Ureter (tissue), 1 donor: Measurements from ENCODE around the gene EIF6. TPM values are rescaled to one million over a fixed set of nuclear protein-coding genes. Genes with fewer than 3 reads are reported as not detected.

Source experiments
- DNase-seq: peaks from one replicate; pipeline ENCODE4 v3.0.0-alpha.2; 2020; ENCODE audit warnings: low spot score
- total RNA-seq: library from RNA; stranded (reverse); gene quantifications from one replicate; pipeline ENCODE4 v1.2.4, GENCODE V29; 2023
- donor health status: DM: yes; HTN: yes; CAD: no.

The EIF6 gene
- total RNA-seq, 1 donor from 2014 or later = 191 TPM

DNA sequence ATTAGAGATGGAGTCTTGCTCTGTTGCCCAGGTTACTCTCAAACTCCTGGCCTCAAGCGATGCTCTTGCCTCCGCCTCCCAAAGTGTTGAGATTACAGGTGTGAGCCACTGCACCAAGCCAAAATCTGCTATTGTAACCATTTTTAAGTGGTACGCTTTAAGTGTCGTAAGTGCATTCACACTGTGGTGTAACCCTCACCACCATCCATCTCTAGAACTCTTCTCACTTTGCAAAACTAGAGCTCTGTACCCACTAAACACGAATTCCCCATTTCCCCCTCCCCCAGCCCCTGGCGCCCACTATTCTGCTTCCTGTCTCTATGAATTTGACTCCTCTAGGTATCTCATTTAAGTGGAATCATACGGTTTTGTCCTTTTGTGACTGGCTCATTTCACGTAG is 10.5 kb upstream of the EIF6 start:
- DNase-seq = no peak

DNA sequence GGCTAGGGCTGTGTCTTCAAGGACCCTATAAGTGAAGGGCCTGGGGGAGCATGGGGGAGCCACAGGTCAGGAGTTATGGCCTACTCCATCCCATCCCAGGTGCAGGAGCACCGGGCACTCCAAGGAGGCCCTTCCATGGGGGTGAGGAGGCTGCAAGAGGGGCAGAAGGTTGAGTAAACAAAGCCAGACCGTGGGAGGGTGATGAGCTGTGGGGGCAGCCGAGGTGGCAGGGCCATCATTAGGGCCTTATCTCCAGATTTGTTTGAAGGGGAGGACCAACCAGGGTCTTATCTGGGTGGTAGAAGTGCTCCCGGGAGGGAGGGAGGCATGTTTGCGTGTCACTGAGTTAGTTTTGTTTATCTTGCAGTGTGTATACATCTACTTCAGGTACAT is 9.7 kb upstream of the EIF6 start:
- DNase-seq = no peak

DNA sequence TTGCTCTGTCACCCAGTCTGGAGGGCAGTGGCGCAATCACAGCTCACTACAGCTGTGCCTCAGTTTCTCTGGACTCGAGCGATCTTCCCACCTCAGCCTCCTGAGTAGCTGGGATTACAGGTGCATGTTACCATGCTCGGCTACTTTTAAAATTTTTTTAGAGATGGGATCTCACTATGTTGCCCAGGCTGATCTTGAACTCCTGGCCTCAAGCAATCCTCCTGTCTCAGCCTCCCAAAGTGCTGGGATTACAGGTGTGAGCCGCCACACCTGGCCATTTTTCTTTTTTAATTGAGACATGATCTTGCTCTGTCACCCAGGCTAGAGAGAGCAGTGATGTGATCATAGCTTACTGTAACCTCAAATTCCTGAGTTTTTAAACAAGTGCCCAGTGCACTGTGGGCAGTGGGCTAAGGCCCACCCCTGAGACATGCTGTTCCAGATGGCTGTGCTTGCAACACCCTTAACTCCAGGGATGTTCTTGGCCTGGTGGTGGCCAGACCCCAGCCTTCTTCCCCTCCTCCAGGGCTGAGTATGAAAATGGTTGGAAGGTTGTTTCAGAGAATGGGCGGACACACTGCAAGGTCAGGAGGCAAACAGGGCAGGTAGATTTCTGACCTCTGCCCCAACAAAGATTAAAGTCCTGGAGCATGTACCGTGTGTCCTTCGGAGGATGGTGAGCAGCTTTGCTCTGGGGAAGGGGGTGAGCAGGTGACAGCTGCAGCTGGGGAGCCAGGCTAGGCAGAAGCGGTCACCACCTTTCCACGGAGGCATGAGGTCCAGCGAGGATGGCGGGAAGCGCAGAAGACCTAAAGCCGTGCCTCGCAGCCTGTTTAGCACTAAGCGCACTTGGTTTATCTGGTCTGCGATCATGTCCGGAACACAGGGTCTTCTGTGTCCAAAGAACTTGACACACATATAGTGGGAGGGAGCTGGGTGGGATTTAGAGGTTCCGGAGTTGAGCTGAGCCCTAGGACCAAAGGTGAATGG is 9.0 kb upstream of the EIF6 start:
- no peak for DNase-seq

- DNase-seq = no peak
Measured at GRCh38 chr20:35292504-35293285, 8.1 kb upstream of the EIF6 start.

- no peak for DNase-seq
Measured at GRCh38 chr20:35291654-35292503, 7.3 kb upstream of the EIF6 start, which contains the start of gene FAM83C. Gene FAM83C (minus strand): TSS chr20:35292425. CDS start chr20:35292304, 121 bp downstream.

DNA sequence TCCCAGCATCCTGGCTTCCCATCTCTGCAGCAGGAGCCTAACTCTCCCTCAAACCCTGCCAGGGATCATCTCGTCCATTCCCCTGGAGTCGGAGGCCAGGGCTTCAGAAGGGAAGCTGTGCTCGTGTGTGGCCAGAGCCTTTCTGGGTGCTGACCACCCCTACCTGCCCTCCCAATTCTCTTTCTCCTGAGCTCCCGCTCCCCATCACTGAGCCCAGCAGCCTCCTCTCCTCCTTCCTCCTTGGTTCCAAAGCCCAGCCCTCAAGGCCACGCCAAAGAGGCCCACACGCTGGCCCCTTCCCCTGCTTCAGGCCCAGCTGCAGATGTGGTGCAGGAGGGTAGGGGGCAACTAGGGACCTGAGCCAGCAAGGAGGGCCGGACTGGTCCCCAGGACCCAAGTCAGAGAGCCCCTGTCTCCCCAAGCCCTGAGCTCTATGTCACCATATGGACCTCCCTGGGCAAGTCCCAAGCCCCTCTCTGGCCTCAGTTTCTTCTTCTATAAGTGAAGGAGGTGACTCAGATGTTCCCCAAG is 6.4 kb upstream of the EIF6 start:
- DNase-seq = no peak

DNA sequence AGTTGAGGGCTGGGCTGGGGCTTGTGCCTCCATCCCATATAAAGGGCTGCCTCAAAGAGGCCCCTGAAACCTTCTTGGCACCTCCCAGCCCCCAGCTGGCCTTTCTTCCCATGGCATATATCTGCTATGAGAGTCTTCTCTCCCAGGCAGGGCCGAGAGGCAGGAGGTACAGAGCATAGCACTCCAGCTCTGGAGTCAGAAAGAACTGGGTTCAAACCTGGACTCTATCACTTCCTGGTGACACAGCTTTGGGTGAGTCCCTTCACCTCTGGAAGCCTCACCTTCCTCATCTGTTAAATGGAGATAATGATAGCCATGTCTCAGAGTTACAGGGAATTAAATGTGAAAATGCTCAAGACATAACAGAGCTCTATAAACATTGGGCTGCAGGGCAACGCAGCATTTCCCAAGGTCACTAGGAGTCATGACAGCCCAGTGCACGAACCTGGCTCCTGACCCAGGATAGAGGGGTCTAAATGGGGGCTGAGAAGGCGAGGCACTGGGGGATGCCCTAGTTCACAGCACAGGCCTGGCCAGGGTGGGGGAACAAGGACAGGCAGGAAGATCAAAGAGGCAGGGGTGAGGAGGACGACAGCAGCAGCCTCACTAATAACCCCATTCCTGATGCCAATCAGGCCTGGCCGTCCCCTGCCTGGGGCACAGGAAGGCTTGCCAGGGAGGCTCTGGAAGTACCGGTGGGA is 5.8 kb upstream of the EIF6 start:
- no peak for DNase-seq

DNA sequence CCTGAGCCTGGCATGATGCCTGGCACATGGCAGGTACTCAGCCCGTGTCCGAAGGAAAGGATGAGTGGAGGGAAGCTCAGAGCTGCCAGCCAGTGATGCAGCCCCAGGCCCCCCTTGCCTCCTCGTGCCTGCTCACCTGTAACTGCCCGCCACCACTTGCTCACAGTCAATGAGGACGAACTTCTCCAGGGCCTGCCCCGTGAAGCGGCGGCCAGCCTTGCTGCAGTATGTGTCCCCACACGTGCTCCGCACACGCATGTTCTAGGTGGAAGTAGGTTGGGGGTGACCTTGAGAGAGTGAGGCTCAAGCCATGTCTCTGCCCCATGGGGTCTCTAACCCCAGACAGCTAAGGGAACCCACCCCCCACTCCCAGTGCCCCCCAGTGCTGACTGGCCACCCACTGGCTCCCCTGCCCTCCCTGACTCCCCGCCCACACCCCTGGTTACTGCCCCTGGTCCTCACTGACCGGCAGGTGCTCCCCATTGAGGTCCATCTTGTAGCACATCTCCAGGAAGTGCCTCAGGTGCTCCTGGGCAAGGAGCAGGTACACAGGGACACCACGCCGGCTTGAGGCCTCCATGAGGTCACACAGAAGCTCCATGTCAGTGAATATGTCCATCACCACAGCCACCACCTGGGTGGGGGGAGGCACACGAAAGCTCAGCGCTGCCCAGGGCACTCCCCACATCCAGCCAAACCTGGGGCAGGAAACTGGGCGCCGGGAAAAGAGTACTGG is 3.9 kb upstream of the EIF6 start:
- no peak for DNase-seq

DNA sequence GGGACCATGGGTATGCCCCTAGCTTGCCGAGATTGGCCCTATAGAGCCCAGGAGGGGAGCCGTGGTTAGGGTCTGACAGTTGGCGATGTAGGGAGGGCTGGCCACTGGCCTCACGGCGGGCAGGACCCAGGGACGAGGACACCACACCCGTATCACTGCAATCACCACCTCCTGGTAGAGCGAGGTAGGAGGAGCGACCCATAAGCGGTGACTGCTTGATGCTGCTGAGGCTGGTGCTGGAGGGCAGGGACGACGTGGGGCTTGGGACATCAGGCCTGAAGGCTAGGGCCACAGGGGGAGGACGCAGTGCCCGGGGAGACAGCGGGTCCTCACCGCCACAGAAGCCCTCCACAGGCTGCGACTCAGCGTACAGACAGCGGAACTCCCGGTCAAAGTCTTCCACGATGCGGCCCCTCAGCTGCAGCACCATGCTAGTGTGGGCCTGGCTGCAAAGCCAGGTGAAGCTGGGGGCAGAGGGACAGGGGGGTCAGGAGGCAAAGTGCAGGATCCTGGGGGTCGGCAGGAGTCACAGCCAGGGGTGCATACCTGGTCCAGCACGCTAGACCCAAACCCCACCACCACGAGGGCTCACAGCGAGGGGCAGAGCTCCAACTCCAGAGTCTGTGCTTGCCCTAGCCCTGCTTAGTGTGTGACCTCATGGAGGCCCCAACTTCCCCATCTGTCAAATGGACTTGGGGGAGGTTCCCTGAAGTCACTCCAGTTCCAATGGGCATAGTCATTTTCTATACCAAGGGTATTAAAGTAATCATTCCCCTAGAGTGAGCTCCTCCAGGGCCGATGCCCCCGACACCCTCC is 3.1 kb upstream of the EIF6 start:
- DNase-seq = no peak

- no peak for DNase-seq
Measured at GRCh38 chr20:35286899-35287508, 2.4 kb upstream of the EIF6 start.

GRCh38 chr20:35286077-35286898 is 1.7 kb upstream of the EIF6 start:
- no peak for DNase-seq

- no peak for DNase-seq
Measured at GRCh38 chr20:35285806-35286076, 1.2 kb upstream of the EIF6 start.

- peak; percentile 43 for DNase-seq
Measured at GRCh38 chr20:35284992-35285805, 627 bp upstream of the EIF6 start.

GRCh38 chr20:35283441-35284266 is 918 bp downstream of the EIF6 start:
- DNase-seq = no peak

GRCh38 chr20:35281506-35282101 is 3.0 kb downstream of the EIF6 start:
- no peak for DNase-seq

- no peak for DNase-seq
Measured at GRCh38 chr20:35280523-35280922, 4.0 kb downstream of the EIF6 start.
